ENCODE measurements around the gene DPYSL5. TPM values are rescaled to one million over a fixed set of nuclear protein-coding genes. Genes with fewer than 3 reads are reported as not detected.

The DPYSL5 gene
- total RNA-seq, 1 donor from 2014 or later = not detected

DNA sequence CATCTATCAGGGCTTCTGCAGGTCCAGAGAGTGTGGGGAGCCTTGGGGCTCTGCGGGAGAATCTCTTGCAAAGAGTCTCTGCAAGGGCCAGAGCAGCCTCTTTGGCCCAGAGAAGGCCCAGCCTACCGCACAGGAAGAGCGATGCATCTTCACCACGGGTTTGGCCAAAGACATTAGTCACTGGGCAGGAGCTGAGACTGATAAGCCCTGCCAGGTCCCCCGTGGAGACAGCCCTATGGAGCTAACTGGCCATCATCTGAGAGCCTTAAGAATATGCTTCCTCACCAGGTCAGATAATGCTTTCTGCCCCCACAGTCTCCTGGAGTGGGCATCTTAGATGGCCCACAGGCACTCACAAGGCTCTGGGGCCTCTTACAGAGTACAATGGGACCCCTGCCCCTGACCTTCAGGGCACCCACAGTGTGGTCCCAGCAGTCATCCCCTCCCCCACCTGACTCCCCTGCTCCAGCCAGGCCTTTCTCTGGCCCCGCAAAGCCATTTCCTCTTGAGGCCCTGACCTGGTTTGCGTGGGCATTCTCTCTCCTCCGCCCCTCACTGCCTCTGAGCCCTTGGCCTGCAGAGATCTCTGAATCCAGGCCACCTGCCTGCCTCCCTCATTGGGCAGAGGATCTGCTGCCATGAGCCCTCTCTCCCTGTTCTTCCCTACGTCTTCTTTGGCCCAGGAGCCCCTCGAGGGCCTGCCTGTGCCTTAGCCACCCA, 90.6 kb downstream of the DPYSL5 start:
- no peaks in the 10 kb centered on the region for H3K4me1 ChIP-seq
- H3K9me3 ChIP-seq = no peaks in the 10 kb centered on the region
- no peak for DNase-seq (ENCODE audit: low spot score in 2 of 2)
- H3K36me3 ChIP-seq = no peaks in the 10 kb centered on the region
- H3K27me3 ChIP-seq = no peaks in the 10 kb centered on the region
- TF ChIP-seq, protein P1, sequence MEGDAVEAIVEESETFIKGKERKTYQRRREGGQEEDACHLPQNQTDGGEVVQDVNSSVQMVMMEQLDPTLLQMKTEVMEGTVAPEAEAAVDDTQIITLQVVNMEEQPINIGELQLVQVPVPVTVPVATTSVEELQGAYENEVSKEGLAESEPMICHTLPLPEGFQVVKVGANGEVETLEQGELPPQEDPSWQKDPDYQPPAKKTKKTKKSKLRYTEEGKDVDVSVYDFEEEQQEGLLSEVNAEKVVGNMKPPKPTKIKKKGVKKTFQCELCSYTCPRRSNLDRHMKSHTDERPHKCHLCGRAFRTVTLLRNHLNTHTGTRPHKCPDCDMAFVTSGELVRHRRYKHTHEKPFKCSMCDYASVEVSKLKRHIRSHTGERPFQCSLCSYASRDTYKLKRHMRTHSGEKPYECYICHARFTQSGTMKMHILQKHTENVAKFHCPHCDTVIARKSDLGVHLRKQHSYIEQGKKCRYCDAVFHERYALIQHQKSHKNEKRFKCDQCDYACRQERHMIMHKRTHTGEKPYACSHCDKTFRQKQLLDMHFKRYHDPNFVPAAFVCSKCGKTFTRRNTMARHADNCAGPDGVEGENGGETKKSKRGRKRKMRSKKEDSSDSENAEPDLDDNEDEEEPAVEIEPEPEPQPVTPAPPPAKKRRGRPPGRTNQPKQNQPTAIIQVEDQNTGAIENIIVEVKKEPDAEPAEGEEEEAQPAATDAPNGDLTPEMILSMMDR (IDR thresholded peaks at IDR 0.05) = no peak
- H3K27ac ChIP-seq = no peak overlapping the region
- no peak overlapping the region for H3K4me3 ChIP-seq
- intact Hi-C loops (cut with DNase I) = no loop called here

- TF ChIP-seq, protein P1 (IDR thresholded peaks at IDR 0.05) = no peak
Observed at GRCh38 chr2:26940001-26940400, 92.1 kb downstream of the DPYSL5 start.

DNA sequence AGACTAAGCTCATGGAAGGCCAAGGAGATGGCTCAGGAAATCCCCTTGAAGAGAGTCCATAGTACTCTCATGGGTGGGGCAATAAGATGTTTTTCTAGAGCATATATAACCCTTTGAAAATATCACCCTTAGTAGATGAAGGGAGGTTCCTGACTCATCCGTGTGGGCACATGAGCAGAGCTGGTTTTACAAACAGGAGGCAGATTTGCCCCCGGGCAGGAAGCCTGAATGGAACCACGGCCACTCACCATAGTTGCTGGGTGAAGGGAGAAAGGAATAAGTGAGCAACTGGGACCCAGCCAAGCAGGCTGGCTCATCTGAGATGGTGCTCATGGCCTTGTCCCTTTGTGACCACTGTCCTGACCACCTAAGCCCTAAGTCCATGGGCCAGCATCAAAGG, 93.6 kb downstream of the DPYSL5 start:
- Histone ChIP-seq H3K4me1 (no peaks in the 10 kb centered on the region), H3K4me3 (no peak overlapping the region), H3K27me3 (no peaks in the 10 kb centered on the region), H3K36me3 (no peaks in the 10 kb centered on the region), H3K9me3 (no peaks in the 10 kb centered on the region), H3K27ac (no peak overlapping the region)
- intact Hi-C loops (cut with DNase I) = no loop called here
- no peak for DNase-seq (ENCODE audit: low spot score in 2 of 2)
- TF ChIP-seq, protein P1 (IDR thresholded peaks at IDR 0.05) = no peak

More at GRCh38 chr2:26940001-26940400, 92.1 kb downstream of the DPYSL5 start:
- intact Hi-C loops (cut with DNase I) = no loop called here
- DNase-seq (ENCODE audit: low spot score in 2 of 2) = no peak
- H3K36me3 ChIP-seq = no peaks in the 10 kb centered on the region
- H3K4me3 ChIP-seq = no peak overlapping the region
- no peak overlapping the region for H3K27ac ChIP-seq
- no peaks in the 10 kb centered on the region for H3K4me1 ChIP-seq
- H3K27me3 ChIP-seq = no peaks in the 10 kb centered on the region
- H3K9me3 ChIP-seq = no peaks in the 10 kb centered on the region

DNA sequence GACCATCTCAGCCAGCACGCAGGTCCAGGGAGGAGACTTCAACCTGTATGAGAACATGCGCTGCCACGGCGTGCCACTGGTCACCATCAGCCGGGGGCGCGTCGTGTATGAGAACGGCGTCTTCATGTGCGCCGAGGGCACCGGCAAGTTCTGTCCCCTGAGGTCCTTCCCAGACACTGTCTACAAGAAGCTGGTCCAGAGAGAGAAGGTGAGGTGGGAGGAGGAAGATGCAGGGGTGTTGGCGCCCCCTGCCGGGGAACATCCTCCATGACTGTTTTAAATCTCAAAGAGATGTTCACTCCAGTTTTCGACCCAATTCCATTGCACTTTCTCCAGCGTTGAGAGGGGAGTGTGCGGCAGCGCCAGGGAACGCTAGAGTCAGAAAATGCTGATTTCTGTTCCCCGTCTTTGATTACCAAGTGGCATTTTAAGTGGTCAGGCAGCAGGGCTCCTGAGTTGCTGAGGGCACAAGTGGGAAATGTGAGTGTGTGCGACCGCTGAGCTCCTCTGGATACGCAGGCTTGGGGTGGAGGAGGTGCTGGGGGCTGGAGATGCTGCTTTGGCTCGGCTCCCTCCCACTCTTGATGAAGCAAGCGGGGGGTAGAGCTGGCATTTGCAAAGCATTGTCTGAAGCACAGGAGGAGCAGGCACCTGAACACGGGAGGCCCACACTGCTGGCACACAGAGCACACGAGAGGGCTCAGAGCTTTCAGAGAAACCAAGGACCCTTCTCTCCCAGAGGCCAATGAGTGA, 94.8 kb downstream of the DPYSL5 start:
- H3K4me3 ChIP-seq = no peak overlapping the region
- no peak overlapping the region for H3K27ac ChIP-seq
- no peaks in the 10 kb centered on the region for H3K27me3 ChIP-seq
- no peaks in the 10 kb centered on the region for H3K36me3 ChIP-seq
- H3K4me1 ChIP-seq = no peaks in the 10 kb centered on the region
- peak in 1 of 2 donors; percentile 68 for DNase-seq (ENCODE audit: low spot score in 2 of 2)
- intact Hi-C loops (cut with DNase I) = loop anchor here (2.0 kb wide), 1 partner anchor 96 kb away; no protein-coding TSS in a partner anchor
- TF ChIP-seq, protein P1 (IDR thresholded peaks at IDR 0.05) = peak; percentile 52 to 65 (median 59)
- no peaks in the 10 kb centered on the region for H3K9me3 ChIP-seq

- Histone ChIP-seq H3K9me3 (no peaks in the 10 kb centered on the region), H3K36me3 (no peaks in the 10 kb centered on the region), H3K27ac (no peak overlapping the region), H3K4me3 (no peak overlapping the region), H3K4me1 (no peaks in the 10 kb centered on the region), H3K27me3 (no peaks in the 10 kb centered on the region)
- no peak for DNase-seq (ENCODE audit: low spot score in 2 of 2)
- TF ChIP-seq, protein P1 (IDR thresholded peaks at IDR 0.05) = no peak
- intact Hi-C loops (cut with DNase I) = no loop called here
Observed at GRCh38 chr2:26945991-26946750, 98.2 kb downstream of the DPYSL5 start.
